MM.1S (cell line): ENCODE results near the gene RASGRP4.

ENCODE experiments used
- DNase-seq: peaks from one replicate; pipeline ENCODE4 v3.0.0-alpha.2; 2015
- H2AFZ ChIP-seq: fragments of 300-600 bp; sonication (generic); 2 replicates; pipeline ENCODE4 v1.6.0; 2016; ENCODE audit warnings: antibody characterized with exemption, low read length
- H3F3A ChIP-seq: fragments of 300-600 bp; sonication (generic); 2 replicates; pipeline ENCODE4 v1.6.1; 2016; ENCODE audit warnings: mild to moderate bottlenecking, antibody characterized with exemption, low read length, moderate library complexity, mixed read lengths; ENCODE audit not compliant: insufficient read depth
- H3K27ac ChIP-seq: fragments of 300-600 bp; sonication (generic); 2 replicates; pipeline ENCODE4 v1.5.1; 2016; ENCODE audit warnings: mild to moderate bottlenecking, low read length
- H3K27me3 ChIP-seq: fragments of 300-600 bp; sonication (generic); replicated peaks from 2 replicates; pipeline ENCODE4 v1.6.0; 2016; ENCODE audit warnings: low read length; ENCODE audit not compliant: insufficient read depth
- H3K36me3 ChIP-seq: fragments of 300-600 bp; sonication (generic); replicated peaks from 2 replicates; pipeline ENCODE4 v1.6.1; 2016; ENCODE audit warnings: mild to moderate bottlenecking, low read length, mixed read lengths; ENCODE audit not compliant: insufficient read depth
- H3K4me1 ChIP-seq: fragments of 300-600 bp; sonication (generic); 2 replicates; pipeline ENCODE4 v1.6.1; 2016; ENCODE audit warnings: low read length, mixed read lengths
- H3K4me2 ChIP-seq: fragments of 300-600 bp; sonication (generic); 2 replicates; pipeline ENCODE4 v1.6.0; 2016; ENCODE audit warnings: low read depth, low read length
- H3K4me3 ChIP-seq: fragments of 300-600 bp; sonication (generic); 2 replicates; pipeline ENCODE4 v1.5.1; 2016; ENCODE audit warnings: low read length, mixed read lengths
- H3K79me2 ChIP-seq: fragments of 300-600 bp; sonication (generic); 2 replicates; pipeline ENCODE4 v1.6.1; 2016; ENCODE audit warnings: mixed run types, low read length, mixed read lengths
- H3K9ac ChIP-seq: fragments of 300-600 bp; sonication (generic); 2 replicates; pipeline ENCODE4 v1.6.1; 2016; ENCODE audit warnings: low read length, mixed read lengths
- H3K9me2 ChIP-seq: fragments of 300-600 bp; sonication (generic); replicated peaks from 2 replicates; pipeline ENCODE4 v1.6.1; 2016; ENCODE audit warnings: mild to moderate bottlenecking, low read length, mixed read lengths; ENCODE audit not compliant: insufficient read depth
- H3K9me3 ChIP-seq: fragments of 300-600 bp; sonication (generic); replicated peaks from 2 replicates; pipeline ENCODE4 v1.6.1; 2016; ENCODE audit warnings: mild to moderate bottlenecking, low read length, mixed read lengths; ENCODE audit not compliant: insufficient read depth
- H4K20me1 ChIP-seq: fragments of 300-600 bp; sonication (generic); 2 replicates; pipeline ENCODE4 v1.6.1; 2016; ENCODE audit warnings: mild to moderate bottlenecking, low read length, moderate library complexity, mixed read lengths; ENCODE audit not compliant: insufficient read depth
- EZH2 ChIP-seq: fragments of 300-600 bp; sonication (generic); optimal IDR thresholded peaks from 2 replicates; pipeline ENCODE3; 2017; ENCODE audit warnings: low read depth, mild to moderate bottlenecking, antibody characterized with exemption, low read length, mixed read lengths
- EZH2phosphoT487 ChIP-seq: fragments of 300-600 bp; sonication (generic); IDR thresholded peaks from 2 replicates; pipeline ENCODE4 v1.6.1; 2018; ENCODE audit warnings: antibody characterized with exemption, low read length
- TF ChIP-seq, protein P1 (sequence below): fragments of 300-600 bp; sonication (generic); IDR thresholded peaks from 2 replicates; pipeline ENCODE4 v1.5.1; 2016; ENCODE audit warnings: antibody characterized with exemption, low read length, mixed read lengths

The RASGRP4 gene

DNA sequence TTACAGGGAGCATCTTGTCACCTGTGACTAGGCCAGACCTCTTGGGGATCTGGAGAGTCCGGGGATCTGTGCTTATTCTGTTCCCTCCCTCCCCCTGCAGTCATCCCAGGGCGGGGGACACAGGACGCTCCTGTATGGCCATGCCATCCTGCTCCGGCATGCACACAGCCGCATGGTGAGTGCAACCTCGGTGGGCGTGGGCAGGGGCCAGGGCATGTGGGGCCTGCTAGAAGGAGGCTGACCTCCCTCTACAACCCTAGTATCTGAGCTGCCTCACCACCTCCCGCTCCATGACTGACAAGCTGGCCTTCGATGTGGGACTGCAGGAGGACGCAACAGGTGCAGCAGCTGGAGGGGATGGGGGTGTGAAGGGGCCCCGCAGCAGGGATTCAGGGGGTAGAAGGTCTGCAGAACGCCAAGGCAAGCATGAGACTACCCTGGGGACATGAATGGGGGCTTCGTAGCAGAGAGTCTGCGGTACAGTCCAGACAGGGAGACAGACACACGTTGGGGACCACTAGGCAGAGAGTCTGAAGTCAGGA is 17.5 kb upstream of the RASGRP4 start:
- no peak overlapping the region for H3K4me2 ChIP-seq
- no peaks in the 10 kb centered on the region for H3K4me1 ChIP-seq
- H3K9me2 ChIP-seq = no peaks in the 10 kb centered on the region
- no peak for DNase-seq
- no peaks in the 10 kb centered on the region for H4K20me1 ChIP-seq
- no peaks in the 10 kb centered on the region for H3F3A ChIP-seq
- H2AFZ ChIP-seq = no peak overlapping the region
- TF ChIP-seq EZH2 = no peak
- TF ChIP-seq, protein P1, sequence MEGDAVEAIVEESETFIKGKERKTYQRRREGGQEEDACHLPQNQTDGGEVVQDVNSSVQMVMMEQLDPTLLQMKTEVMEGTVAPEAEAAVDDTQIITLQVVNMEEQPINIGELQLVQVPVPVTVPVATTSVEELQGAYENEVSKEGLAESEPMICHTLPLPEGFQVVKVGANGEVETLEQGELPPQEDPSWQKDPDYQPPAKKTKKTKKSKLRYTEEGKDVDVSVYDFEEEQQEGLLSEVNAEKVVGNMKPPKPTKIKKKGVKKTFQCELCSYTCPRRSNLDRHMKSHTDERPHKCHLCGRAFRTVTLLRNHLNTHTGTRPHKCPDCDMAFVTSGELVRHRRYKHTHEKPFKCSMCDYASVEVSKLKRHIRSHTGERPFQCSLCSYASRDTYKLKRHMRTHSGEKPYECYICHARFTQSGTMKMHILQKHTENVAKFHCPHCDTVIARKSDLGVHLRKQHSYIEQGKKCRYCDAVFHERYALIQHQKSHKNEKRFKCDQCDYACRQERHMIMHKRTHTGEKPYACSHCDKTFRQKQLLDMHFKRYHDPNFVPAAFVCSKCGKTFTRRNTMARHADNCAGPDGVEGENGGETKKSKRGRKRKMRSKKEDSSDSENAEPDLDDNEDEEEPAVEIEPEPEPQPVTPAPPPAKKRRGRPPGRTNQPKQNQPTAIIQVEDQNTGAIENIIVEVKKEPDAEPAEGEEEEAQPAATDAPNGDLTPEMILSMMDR = no peak
- no peak for TF ChIP-seq EZH2phosphoT487
- no peaks in the 10 kb centered on the region for H3K36me3 ChIP-seq
- no peak overlapping the region for H3K27ac ChIP-seq
- peaks cover 69% of the 10 kb centered on the region for H3K27me3 ChIP-seq
- no peaks in the 10 kb centered on the region for H3K9me3 ChIP-seq
- no peak overlapping the region for H3K4me3 ChIP-seq
- no peak overlapping the region for H3K9ac ChIP-seq
- H3K79me2 ChIP-seq = no peaks in the 10 kb centered on the region

DNA sequence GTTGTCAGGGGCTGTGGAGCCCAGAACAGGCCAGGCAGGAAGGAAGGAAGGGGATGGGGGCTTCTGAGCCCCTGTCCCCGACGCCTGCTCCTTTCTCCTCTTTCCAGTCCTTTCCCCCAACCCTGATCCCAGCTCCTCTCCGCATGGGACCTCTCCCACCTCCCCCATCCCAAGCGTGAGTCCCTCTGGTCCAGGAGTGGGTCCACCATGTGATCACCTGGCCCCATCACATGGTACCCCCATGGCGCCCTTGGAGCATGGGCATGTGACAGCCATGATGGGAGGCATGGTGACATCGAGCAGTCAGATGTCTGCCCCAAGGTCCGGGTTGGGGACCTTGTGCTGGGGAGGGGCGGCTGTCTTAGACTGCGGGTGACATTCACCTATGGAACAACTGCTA is 16.7 kb upstream of the RASGRP4 start:
- TF ChIP-seq EZH2phosphoT487 (no peak), EZH2 (no peak)
- TF ChIP-seq, protein P1 = no peak
- H3K4me2 ChIP-seq = no peak overlapping the region
- H3F3A ChIP-seq = no peaks in the 10 kb centered on the region
- H4K20me1 ChIP-seq = no peaks in the 10 kb centered on the region
- DNase-seq = no peak
- H3K9me3 ChIP-seq = no peaks in the 10 kb centered on the region
- no peaks in the 10 kb centered on the region for H3K9me2 ChIP-seq
- no peak overlapping the region for H3K9ac ChIP-seq
- no peaks in the 10 kb centered on the region for H3K4me1 ChIP-seq
- H3K79me2 ChIP-seq = no peaks in the 10 kb centered on the region
- H3K36me3 ChIP-seq = no peaks in the 10 kb centered on the region
- H3K27me3 ChIP-seq = peaks cover 68% of the 10 kb centered on the region
- H3K4me3 ChIP-seq = no peak overlapping the region
- H3K27ac ChIP-seq = no peak overlapping the region
- H2AFZ ChIP-seq = no peak overlapping the region

DNA sequence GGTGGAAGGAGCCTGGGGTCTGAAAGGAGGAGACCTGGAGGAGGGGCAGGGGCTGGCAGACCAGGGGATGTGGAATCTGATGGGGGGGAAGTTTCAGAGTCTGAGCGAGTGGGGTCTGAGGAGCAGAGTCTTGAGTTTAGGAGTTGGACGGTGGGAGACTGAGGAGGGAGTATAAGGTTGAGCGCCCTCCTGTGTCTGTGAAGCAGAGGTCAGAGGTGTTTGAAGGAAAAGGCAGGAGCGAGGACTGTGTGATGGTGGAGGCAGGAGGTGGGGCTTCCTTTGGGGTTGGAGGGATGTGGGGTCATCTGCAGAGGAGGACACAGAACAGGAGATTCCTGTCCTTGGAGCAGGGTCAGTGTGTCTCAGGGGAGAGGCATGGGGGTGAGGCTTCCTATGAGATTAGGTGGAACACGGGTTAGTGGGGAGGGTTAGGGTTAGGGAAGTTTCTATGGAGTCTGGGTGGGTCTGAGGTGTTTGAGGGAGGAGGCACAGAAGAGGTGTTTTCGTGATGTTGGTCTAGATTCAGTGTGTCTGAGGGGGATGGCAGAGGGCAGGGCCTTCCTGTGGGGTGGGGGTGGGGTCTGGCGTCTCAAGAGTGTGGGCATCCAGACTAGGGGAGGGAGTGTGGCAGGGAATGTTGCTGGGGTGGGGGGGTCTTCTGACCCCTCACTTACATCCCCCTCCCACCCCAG is 15.8 kb upstream of the RASGRP4 start:
- no peaks in the 10 kb centered on the region for H3K79me2 ChIP-seq
- no peaks in the 10 kb centered on the region for H3K4me1 ChIP-seq
- H3F3A ChIP-seq = no peaks in the 10 kb centered on the region
- peaks cover 73% of the 10 kb centered on the region for H3K27me3 ChIP-seq
- TF ChIP-seq, protein P1 = no peak
- TF ChIP-seq EZH2phosphoT487 (no peak), EZH2 (no peak)
- H3K9me3 ChIP-seq = no peaks in the 10 kb centered on the region
- no peak for DNase-seq
- H3K9me2 ChIP-seq = no peaks in the 10 kb centered on the region
- H3K4me3 ChIP-seq = no peak overlapping the region
- H3K4me2 ChIP-seq = no peak overlapping the region
- H3K9ac ChIP-seq = no peak overlapping the region
- no peaks in the 10 kb centered on the region for H4K20me1 ChIP-seq
- H3K36me3 ChIP-seq = no peaks in the 10 kb centered on the region
- no peak overlapping the region for H2AFZ ChIP-seq
- H3K27ac ChIP-seq = no peak overlapping the region
